ENCODE measurements around the gene MCRIP1.

MCRIP1 gene

GRCh38 chr17:81831563-81831956 is 1.5 kb downstream of the MCRIP1 start:
- peak overlapping the region; percentile 90; the same call in 1 of the 2 replicates for H3K9ac ChIP-seq (ENCODE audit: low read length)
- no peak overlapping the region for H3K27ac ChIP-seq (ENCODE audit: low read depth, low read length, poor library complexity, severe bottlenecking)
- H3K4me1 ChIP-seq (ENCODE audit: insufficient read depth, low read length, severe bottlenecking), result peaks cover 29% of the 10 kb centered on the region
- H3K36me3 ChIP-seq (ENCODE audit: insufficient read depth, low read length), result no peaks in the 10 kb centered on the region
- TF ChIP-seq EZH2 (IDR thresholded peaks at IDR 0.05; ENCODE audit: borderline replicate concordance, low read length) (no peak), CTCF (IDR thresholded peaks at IDR 0.05; ENCODE audit: low read length) (no peak)
- peak overlapping the region; percentile 75 for H3K4me3 ChIP-seq (ENCODE audit: low read depth, low read length, poor library complexity, severe bottlenecking)
- no peaks in the 10 kb centered on the region for H3F3A ChIP-seq (ENCODE audit: insufficient read depth, low read length)
- H3K79me2 ChIP-seq (ENCODE audit: insufficient read depth, low read length), result no peaks in the 10 kb centered on the region
- H3K9me2 ChIP-seq (ENCODE audit: low read depth, low read length), result no peaks in the 10 kb centered on the region
- no peaks in the 10 kb centered on the region for H3K9me3 ChIP-seq (ENCODE audit: low read length)
- H2AFZ ChIP-seq (ENCODE audit: low read length), result no peak overlapping the region
- peak overlapping the region; percentile 98 for H3K4me2 ChIP-seq (ENCODE audit: low read length)
- no peaks in the 10 kb centered on the region for H3K27me3 ChIP-seq (ENCODE audit: insufficient read depth, low read length)
- no peaks in the 10 kb centered on the region for H4K20me1 ChIP-seq (ENCODE audit: insufficient read depth, low read length)

GRCh38 chr17:81829858-81830257 is 3.2 kb downstream of the MCRIP1 start:
- Histone ChIP-seq H3K9me3 (ENCODE audit: low read length) (no peaks in the 10 kb centered on the region), H3K4me1 (ENCODE audit: insufficient read depth, low read length, severe bottlenecking) (peaks cover 29% of the 10 kb centered on the region), H3K27me3 (ENCODE audit: insufficient read depth, low read length) (no peaks in the 10 kb centered on the region), H3K4me3 (ENCODE audit: low read depth, low read length, poor library complexity, severe bottlenecking) (no peak overlapping the region), H3F3A (ENCODE audit: insufficient read depth, low read length) (no peaks in the 10 kb centered on the region), H3K4me2 (ENCODE audit: low read length) (no peak overlapping the region), H4K20me1 (ENCODE audit: insufficient read depth, low read length) (no peaks in the 10 kb centered on the region), H3K9me2 (ENCODE audit: low read depth, low read length) (no peaks in the 10 kb centered on the region), H3K27ac (ENCODE audit: low read depth, low read length, poor library complexity, severe bottlenecking) (no peak overlapping the region), H2AFZ (ENCODE audit: low read length) (no peak overlapping the region), H3K79me2 (ENCODE audit: insufficient read depth, low read length) (no peaks in the 10 kb centered on the region), H3K9ac (ENCODE audit: low read length) (no peak overlapping the region), H3K36me3 (ENCODE audit: insufficient read depth, low read length) (no peaks in the 10 kb centered on the region)
- no peak for TF ChIP-seq CTCF (IDR thresholded peaks at IDR 0.05; ENCODE audit: low read length)
- TF ChIP-seq EZH2 (IDR thresholded peaks at IDR 0.05; ENCODE audit: borderline replicate concordance, low read length), result no peak

- no peaks in the 10 kb centered on the region for H3K27me3 ChIP-seq (ENCODE audit: insufficient read depth, low read length)
- H3K9me3 ChIP-seq (ENCODE audit: low read length), result no peaks in the 10 kb centered on the region
- no peak overlapping the region for H2AFZ ChIP-seq (ENCODE audit: low read length)
- H3F3A ChIP-seq (ENCODE audit: insufficient read depth, low read length), result no peaks in the 10 kb centered on the region
- no peaks in the 10 kb centered on the region for H4K20me1 ChIP-seq (ENCODE audit: insufficient read depth, low read length)
- no peak overlapping the region for H3K4me3 ChIP-seq (ENCODE audit: low read depth, low read length, poor library complexity, severe bottlenecking)
- H3K9me2 ChIP-seq (ENCODE audit: low read depth, low read length), result no peaks in the 10 kb centered on the region
- H3K9ac ChIP-seq (ENCODE audit: low read length), result no peak overlapping the region
- no peak overlapping the region for H3K27ac ChIP-seq (ENCODE audit: low read depth, low read length, poor library complexity, severe bottlenecking)
- no peaks in the 10 kb centered on the region for H3K79me2 ChIP-seq (ENCODE audit: insufficient read depth, low read length)
- TF ChIP-seq EZH2 (IDR thresholded peaks at IDR 0.05; ENCODE audit: borderline replicate concordance, low read length) (no peak), CTCF (IDR thresholded peaks at IDR 0.05; ENCODE audit: low read length) (no peak)
- no peaks in the 10 kb centered on the region for H3K36me3 ChIP-seq (ENCODE audit: insufficient read depth, low read length)
- no peak overlapping the region for H3K4me2 ChIP-seq (ENCODE audit: low read length)
- H3K4me1 ChIP-seq (ENCODE audit: insufficient read depth, low read length, severe bottlenecking), result peaks cover 17% of the 10 kb centered on the region
These were observed 4.4 kb downstream of the MCRIP1 start for GRCh38 chr17:81828656-81829055.

All from OCI-LY1 (cell line).